SU-DHL-6 (cell line): ENCODE results near the gene COP1.
A peak's percentile ranks its signal among the peaks of the same experiment; 100 is the strongest.

Experiments
- H2AFZ ChIP-seq: fragments of 200-600 bp; sonication (generic); 2 replicates; pipeline ENCODE4 v1.6.1; 2014; ENCODE audit warnings: low read depth, mild to moderate bottlenecking, moderate library complexity, mixed read lengths, antibody characterized with exemption, low read length; ENCODE audit not compliant: severe bottlenecking
- H3F3A ChIP-seq: fragments of 200-600 bp; shearing (Covaris generic); 2 replicates; pipeline ENCODE4 v1.6.0; 2016; ENCODE audit warnings: antibody characterized with exemption, mild to moderate bottlenecking; ENCODE audit not compliant: insufficient read depth
- H3K27ac ChIP-seq: fragments of 200-600 bp; sonication (generic); 2 replicates; pipeline ENCODE4 v1.5.1; 2016; ENCODE audit warnings: low read depth, mild to moderate bottlenecking, low read length, moderate library complexity, mixed read lengths
- H3K27me3 ChIP-seq: fragments of 200-600 bp; sonication (generic), shearing (Covaris generic); 2 replicates; pipeline ENCODE4 v1.6.0; 2014; ENCODE audit warnings: mild to moderate bottlenecking, low read length
- H3K36me3 ChIP-seq: fragments of 200-600 bp; sonication (generic); 2 replicates; pipeline ENCODE4 v1.6.1; 2014; ENCODE audit warnings: mild to moderate bottlenecking, low read length, mixed read lengths
- H3K4me2 ChIP-seq: fragments of 300-600, 200-600 bp; shearing (Covaris generic), sonication (generic); 2 replicates; pipeline ENCODE4 v1.6.0; 2014; ENCODE audit warnings: low read length, low read depth, mild to moderate bottlenecking; ENCODE audit not compliant: poor library complexity, severe bottlenecking
- H3K4me3 ChIP-seq: fragments of 200-600 bp; sonication (generic); 2 replicates; pipeline ENCODE4 v1.5.1; 2014; ENCODE audit warnings: antibody characterized with exemption, low read length, mild to moderate bottlenecking, mixed read lengths; ENCODE audit not compliant: insufficient read depth, poor library complexity, severe bottlenecking
- H3K79me2 ChIP-seq: fragments of 200-600 bp; sonication (generic); 2 replicates; pipeline ENCODE4 v1.6.1; 2014; ENCODE audit warnings: mild to moderate bottlenecking, low read length, moderate library complexity; ENCODE audit not compliant: insufficient read depth
- H3K9ac ChIP-seq: fragments of 200-600 bp; sonication (generic); 2 replicates; pipeline ENCODE4 v1.7.0; 2014; ENCODE audit warnings: mild to moderate bottlenecking, low read length
- H3K9me2 ChIP-seq: fragments of 200-600 bp; sonication (generic); replicated peaks from 2 replicates; pipeline ENCODE4 v1.6.1; 2014; ENCODE audit warnings: low read length; ENCODE audit not compliant: insufficient read depth
- H3K9me3 ChIP-seq: fragments of 200-600 bp; sonication (generic); 2 replicates; pipeline ENCODE4 v1.6.1; 2014; ENCODE audit warnings: low read length, mixed read lengths; ENCODE audit not compliant: insufficient read depth
- H4K20me1 ChIP-seq: fragments of 200-600 bp; sonication (generic); 2 replicates; pipeline ENCODE4 v1.6.1; 2014; ENCODE audit warnings: low read depth, mild to moderate bottlenecking, antibody characterized with exemption, low read length, moderate library complexity, mixed read lengths
- CTCF ChIP-seq: fragments of 200-600 bp; sonication (generic); IDR thresholded peaks from one replicate; pipeline ENCODE4 v1.5.1; 2017; ENCODE audit warnings: antibody characterized with exemption, mild to moderate bottlenecking, low read length, moderate library complexity; ENCODE audit not compliant: insufficient read depth, poor library complexity, severe bottlenecking
- EZH2phosphoT487 ChIP-seq: fragments of 200-600 bp; sonication (generic), shearing (Covaris generic); conservative IDR thresholded peaks from 2 replicates; pipeline ENCODE4 v1.6.1; 2018; ENCODE audit warnings: mild to moderate bottlenecking, antibody characterized with exemption, low read length, moderate library complexity, mixed read lengths

The COP1 gene

DNA sequence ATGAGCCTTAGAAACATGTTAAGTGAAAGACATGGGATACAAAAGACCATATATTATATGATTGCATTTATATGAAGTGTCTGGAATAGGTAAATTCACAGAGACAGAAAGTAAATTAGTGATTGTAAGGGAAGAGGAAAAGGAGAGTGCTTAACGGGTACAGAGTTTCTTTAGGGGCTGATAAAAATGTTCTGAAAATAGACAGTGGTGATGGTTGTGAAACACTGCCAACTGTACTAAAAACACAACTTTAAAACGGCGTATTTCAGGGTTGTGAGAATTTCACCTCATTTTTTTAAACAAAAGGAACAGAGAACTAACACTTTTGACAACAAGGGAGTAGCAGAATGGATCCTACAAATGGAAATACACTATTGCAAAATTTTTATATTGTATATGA is 13.4 kb downstream of the COP1 start:
- Histone ChIP-seq H3K27ac (no peak overlapping the region), H3K9ac (no peak overlapping the region), H3K79me2 (peaks cover 100% of the 10 kb centered on the region), H3K27me3 (no peaks in the 10 kb centered on the region), H3K9me2 (no peaks in the 10 kb centered on the region), H3K4me2 (peak overlapping the region; percentile 35), H3K4me3 (no peak overlapping the region), H3F3A (no peaks in the 10 kb centered on the region), H2AFZ (no peak overlapping the region), H3K36me3 (peaks cover 3% of the 10 kb centered on the region; the same call in 1 of the 2 replicates), H4K20me1 (peaks cover 29% of the 10 kb centered on the region), H3K9me3 (no peaks in the 10 kb centered on the region)
- TF ChIP-seq CTCF (no peak), EZH2phosphoT487 (no peak)

DNA sequence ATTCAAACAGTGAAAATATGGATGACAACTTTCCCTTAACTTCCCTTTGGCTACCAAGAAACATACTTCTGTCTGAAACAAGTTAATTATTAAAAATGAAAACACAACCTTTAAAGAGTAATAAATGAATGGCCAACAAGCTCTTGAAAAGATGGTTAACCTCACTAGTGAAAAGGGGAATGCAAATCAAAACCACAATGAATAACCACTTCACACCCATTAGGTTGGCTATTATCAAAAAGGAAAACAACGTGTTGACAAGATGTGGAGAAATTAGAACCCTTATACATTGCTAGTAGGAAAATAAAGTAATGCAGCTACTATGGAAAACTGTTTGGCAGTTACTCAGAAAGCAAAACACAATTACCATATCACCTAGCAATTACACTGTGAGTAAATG is 14.1 kb downstream of the COP1 start:
- Histone ChIP-seq H3K4me3 (no peak overlapping the region), H3K9me2 (no peaks in the 10 kb centered on the region), H3K79me2 (peaks cover 100% of the 10 kb centered on the region), H3F3A (no peaks in the 10 kb centered on the region), H3K4me2 (peak overlapping the region; percentile 35), H3K27ac (no peak overlapping the region), H4K20me1 (peaks cover 29% of the 10 kb centered on the region), H3K27me3 (no peaks in the 10 kb centered on the region), H3K9ac (no peak overlapping the region), H3K36me3 (peaks cover 3% of the 10 kb centered on the region; the same call in 1 of the 2 replicates), H3K9me3 (no peaks in the 10 kb centered on the region), H2AFZ (no peak overlapping the region)
- no peak for TF ChIP-seq EZH2phosphoT487
- TF ChIP-seq CTCF: no peak

GRCh38 chr1:176188604-176189003 is 18.5 kb downstream of the COP1 start:
- H3K9me3 ChIP-seq: no peaks in the 10 kb centered on the region
- H4K20me1 ChIP-seq: peaks cover 37% of the 10 kb centered on the region
- H3K27me3 ChIP-seq: no peaks in the 10 kb centered on the region
- no peak overlapping the region for H2AFZ ChIP-seq
- TF ChIP-seq CTCF: no peak
- TF ChIP-seq EZH2phosphoT487: no peak
- no peak overlapping the region for H3K4me3 ChIP-seq
- no peak overlapping the region for H3K9ac ChIP-seq
- H3F3A ChIP-seq: peaks cover 4% of the 10 kb centered on the region; the same call in 1 of the 2 replicates
- peaks cover 100% of the 10 kb centered on the region for H3K79me2 ChIP-seq
- no peak overlapping the region for H3K27ac ChIP-seq
- H3K36me3 ChIP-seq: peaks cover 2% of the 10 kb centered on the region; the same call in 1 of the 2 replicates
- peak overlapping the region; percentile 26 for H3K4me2 ChIP-seq
- H3K9me2 ChIP-seq: no peaks in the 10 kb centered on the region
